GM04503 (cell line): ENCODE results near the gene OR51A4.
"Not testable (repeated sequence)": the region's sequence is repeated elsewhere in the genome, so short reads cannot be mapped to it uniquely, and the experiment has no call there.

Experiments used
- DNase-seq: peaks from one replicate; pipeline ENCODE4 v3.0.0-alpha.2; 2012; ENCODE audit warnings: low read depth

Gene OR51A4, protein sequence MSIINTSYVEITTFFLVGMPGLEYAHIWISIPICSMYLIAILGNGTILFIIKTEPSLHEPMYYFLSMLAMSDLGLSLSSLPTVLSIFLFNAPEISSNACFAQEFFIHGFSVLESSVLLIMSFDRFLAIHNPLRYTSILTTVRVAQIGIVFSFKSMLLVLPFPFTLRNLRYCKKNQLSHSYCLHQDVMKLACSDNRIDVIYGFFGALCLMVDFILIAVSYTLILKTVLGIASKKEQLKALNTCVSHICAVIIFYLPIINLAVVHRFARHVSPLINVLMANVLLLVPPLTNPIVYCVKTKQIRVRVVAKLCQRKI

DNA sequence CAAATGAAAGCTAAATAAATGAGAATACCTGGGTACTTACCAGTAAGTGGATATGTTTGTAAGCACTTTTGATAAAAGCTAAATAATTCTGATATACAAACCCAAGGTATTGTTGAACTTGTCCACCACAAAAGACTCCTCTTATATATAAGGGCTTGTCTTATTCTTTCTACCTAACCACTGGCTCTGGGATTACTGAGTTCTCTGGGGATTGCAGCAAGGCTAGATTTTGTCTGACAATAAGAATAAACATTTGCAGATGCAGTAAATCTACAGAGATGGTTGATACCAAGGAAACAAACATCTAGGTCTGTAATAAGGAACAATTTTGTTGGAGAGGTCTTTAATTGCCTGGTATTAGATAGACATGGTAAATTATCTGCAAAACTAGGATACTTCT, at the start of gene OR51A4:
Gene OR51A4, minus strand, starts transcription at position 101 of the 400 bp plus-strand sequence. CDS start 505 bp downstream, outside the sequence.
- no peak for DNase-seq

DNA sequence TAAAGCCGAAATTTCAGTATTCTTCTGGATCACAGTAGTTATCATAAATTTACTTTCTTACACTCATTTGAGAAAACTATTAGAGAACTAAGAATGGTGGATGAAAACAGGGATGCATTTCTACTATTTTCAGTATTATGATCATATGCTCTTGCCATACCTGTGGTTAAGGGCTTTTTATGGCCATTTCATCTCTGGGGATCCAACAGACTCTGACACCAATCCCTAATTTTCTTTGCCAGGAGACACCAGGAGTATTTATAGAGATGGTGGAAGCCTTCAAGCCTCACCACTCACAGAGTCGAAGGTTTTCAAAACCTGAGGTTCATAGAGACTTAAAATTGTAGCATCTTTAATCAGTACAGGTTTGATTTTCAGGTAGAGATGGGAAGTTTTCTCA, 47.1 kb upstream of the OR51A4 start, which contains the start of gene OR51L1:
Gene OR51L1, plus strand, starts transcription at position 301 of the 400 bp plus-strand sequence. CDS start 4,132 bp downstream, outside the sequence.
- no peak for DNase-seq

DNA sequence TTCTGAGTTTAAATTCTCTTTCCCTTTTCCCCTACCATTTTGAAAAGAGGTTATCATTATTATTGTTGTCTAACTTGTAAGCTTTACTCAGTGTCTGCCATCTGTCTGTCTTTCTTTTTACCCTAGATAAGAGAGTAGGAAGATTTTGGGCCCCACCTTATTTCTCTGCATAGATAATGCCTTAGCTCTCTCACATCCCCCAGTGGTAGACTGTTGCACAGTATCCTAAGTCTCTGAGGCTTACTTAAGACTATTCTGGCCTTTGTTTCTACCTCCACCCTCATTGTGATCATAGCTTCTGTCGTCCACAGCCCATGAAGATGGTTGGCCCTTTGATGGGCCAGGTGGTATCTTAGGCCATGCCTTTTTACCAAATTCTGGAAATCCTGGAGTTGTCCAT, 43.7 kb upstream of the OR51A4 start:
- no peak for DNase-seq

DNA sequence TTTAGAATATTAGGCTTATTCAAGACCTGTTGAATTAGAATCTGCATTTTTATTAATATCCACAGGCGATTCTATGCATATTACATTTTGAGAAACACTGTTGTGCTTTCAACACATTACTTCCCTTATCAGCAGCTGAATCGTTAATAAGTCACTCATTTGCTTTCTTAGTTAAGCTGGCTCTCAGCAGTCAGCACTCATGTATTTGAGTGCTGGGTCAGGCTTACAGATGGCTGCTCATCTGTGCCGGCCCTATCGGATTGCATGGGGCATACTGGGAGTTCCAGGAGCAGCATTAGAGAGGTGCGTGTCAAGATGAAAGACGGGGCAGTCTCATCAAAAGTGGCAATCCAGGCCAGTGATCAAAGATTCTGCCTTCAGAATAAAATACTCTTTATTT, 36.4 kb upstream of the OR51A4 start:
- DNase-seq, result no peak

DNA sequence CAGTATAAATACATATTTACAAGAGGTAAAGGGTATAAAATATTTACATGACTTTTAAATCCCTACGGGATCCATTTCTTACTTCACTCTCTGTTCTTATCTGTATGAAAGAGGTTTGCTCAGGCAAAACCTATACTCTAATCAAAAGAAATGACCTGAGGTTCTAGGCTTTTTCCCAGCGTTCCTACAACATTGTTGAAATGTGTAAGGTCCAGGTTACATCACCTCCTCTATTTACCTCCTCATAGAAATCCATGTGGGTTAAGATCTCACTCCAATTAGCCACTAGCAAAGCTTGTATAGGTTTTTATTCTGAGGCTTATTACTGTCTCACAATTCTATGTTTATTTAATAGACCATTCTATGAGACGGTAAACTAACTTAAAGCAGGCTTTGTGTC, 35.3 kb upstream of the OR51A4 start:
- DNase-seq, result no peak

DNA sequence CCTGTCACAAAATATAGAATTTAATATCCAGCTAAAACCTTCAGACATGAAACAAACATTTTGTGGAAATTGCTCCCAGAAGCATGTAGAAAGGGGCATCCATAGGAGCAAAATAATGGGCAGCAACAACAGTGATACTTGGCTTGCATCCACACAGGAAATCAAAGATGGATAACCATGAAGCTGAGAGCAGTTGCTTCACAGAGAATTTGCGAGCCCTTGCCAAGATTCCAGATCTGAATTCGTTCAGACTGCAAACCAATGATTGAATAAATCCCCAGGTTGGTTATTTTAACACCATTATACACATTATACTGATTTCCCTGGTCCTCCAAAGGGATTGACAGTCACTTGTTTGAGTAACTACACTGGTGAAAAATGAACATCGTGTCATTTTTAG, 31.6 kb upstream of the OR51A4 start:
- DNase-seq, result no peak

DNA sequence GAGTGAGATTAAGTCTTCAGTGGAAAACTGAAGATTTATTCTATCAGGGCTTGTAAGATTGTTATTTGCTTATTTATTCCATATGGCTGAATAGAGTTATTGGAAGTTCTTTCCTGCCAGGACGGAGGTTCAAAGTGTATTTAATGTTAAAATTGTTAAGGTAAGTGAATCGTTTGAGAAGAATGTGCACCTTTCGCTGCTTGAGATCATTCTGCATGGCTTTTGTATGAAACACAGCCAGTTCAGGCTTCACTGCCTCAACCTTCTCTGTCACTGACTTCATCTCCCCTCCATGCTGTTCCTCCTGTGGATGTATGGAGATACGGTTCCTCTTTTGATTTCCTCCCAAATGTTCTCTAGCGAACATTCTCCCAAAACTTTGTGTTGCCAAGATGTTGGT, 28.0 kb upstream of the OR51A4 start:
- no peak for DNase-seq

DNA sequence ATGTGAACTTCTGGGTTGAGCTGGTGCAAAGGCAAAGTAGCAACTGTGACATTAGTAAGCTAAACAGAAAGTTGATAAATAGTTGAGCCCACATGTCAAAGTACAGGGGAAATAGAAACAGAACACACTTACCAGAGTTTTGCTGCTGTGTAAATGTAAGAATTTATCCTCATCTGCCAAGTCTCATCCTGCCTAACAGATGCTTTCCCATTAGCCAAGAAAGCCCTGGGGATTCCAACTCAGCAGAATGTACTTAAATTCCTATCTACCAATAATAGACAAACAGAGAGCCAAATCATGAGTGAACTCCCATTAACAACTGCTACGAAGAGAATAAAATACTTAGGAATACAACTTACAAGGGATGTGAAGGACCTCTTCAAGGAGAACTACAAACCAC, 15.4 kb upstream of the OR51A4 start:
- DNase-seq, result no peak

DNA sequence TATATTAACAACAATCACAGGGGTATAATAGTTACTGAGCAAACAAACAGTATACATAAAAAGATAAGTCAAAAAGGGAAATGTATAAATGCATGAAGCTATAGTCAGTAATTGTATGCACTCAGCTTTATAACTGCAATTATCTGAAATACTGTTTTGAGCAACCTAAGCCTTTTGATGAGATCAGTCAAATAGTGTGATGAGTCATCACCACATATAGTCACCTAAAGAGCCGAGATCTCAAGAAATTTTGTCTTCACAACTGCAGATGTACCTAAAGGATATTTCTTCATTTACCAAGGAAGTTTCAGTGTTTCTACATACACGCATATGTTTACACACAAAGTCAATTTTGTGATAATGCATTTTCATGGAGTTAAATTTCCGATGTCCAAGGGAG, 13.5 kb upstream of the OR51A4 start:
- DNase-seq, result no peak

DNA sequence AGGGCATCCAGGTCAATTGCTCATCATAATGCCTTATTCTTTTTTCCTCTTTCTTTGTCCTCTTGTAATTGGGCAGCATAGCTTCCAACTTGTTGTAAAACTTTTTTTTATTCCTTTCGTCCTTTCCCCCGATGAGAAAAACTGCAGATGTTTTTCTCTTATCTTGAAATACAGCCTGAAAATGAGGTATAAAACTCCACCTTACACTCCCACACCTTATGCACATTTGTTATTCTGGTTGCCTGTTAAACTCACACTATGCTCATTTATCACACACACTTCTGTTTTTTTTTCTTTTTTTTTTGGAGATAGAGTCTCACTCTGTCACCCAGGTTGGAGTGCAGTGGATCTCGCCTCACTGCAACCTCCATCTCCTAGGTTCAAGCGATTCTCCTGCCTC, 10.0 kb upstream of the OR51A4 start:
- DNase-seq, result no peak

DNA sequence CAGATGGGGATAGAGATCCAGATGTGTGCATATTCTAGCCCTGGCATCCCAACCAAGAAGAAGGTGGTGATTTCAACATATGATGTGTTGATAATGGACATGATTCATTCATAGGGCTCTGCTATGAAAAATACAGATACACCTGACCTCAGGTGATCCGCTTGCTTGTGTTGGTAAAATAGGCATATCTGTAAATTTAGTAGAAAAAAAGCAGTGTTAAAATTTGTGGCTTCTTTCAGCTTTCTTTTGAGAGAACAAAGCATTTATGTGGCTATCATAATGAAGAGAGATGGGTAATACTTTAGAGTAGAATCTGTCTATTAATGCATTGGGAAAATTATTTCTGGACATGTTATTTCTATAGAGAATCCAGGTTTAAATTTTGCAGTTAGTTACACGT, 8.2 kb upstream of the OR51A4 start, which contains the start of gene OR51A2:
Gene OR51A2, minus strand, starts transcription at position 101 of the 400 bp plus-strand sequence. Its CDS starts 0 bp downstream, at position 101.
- not testable (repeated sequence) for DNase-seq

DNA sequence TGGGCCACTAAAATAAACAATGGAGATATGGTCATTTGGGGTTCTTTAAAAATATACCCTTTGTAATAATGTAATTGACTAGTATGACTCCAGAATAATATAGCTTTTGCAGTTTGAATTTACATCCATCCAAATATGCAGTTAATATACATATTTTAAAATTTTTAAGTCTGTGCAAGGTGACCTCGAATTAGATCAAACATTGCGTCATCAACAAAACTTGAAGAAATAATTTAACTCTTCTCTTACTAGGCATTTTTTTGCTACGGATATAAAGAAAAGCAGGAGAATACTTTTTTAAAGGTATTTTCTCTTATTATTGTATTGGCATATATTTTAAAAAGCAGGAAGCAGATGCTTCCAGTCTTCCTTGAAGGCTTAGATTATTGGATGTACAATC, 10.7 kb downstream of the OR51A4 start:
- no peak for DNase-seq

DNA sequence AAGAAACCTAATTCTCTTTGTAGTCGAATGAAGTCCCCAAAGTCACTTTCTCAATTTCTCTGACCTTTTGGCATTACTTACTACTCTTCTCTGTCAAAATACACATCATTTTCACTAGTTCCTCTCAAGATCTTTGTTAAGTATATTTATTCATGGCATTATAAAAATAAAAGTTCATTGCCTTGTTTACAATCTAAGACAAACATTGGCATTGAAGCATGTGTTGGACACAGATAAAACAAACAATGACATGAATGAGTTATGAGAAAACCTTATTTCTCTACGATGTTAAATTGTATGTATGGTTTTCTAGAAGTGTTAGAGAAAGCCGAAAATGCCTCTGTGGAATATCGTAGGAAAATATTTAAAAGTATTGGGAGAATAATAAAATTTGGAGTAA, 14.7 kb downstream of the OR51A4 start:
- no peak for DNase-seq

DNA sequence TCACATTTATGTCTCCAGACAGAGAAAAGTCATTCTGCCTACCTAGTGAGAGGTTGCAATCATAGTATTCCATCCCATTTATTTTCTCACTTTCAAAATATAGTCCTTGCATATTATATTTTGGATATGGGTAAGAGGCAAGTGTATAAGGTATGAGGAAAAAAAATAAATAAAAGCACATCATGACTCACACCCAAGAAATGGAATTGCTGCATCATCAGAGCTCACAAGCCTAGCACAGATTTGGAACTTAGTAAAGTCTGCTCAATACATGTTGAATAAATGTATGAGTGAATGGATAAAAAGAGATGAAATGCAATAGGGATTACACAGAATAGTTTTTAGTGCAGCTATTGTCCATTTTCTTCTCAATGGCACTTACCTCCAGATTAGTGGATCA, 20.8 kb downstream of the OR51A4 start:
- no peak for DNase-seq

DNA sequence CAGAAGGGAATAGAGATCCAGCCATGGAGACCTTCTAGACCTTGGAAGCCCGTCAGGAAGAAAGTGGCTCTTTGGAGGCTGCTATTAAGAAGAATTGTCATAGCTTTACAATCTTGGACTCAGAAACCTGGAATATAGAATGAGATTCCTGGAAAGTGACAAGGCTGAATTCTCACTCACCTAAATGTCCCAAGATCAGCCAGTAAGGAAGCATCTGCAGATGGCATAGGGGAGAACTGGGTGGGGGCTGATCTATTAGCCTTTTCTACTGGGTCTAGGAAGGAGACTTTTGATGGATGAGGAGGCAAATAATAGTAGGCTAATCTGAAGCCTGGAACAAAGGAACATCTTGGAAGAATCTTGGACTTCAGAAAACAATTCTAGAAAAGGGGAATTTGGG, 23.2 kb downstream of the OR51A4 start, which contains the start of gene OR51G1:
Gene OR51G1, minus strand, starts transcription at position 101 of the 400 bp plus-strand sequence. Its CDS starts 0 bp downstream, at position 101.
- DNase-seq, result no peak

DNA sequence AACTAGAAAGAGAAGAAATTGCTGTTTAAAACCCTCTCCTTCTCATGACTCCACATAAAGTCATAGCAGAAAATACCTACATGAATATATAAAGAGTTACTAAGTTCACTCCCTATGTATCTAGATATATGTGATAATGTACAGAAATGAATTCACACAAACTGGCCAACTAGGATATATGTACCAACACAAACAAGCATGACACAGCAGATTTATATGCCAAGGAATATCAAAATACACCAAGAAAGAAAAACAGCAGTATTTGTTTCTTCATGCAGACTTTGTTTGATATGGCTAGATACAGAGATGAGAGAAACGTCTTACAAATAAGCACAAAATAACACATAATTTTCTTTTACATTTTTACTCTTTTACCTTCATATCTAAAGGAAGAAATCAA, 25.1 kb downstream of the OR51A4 start:
- no peak for DNase-seq

DNA sequence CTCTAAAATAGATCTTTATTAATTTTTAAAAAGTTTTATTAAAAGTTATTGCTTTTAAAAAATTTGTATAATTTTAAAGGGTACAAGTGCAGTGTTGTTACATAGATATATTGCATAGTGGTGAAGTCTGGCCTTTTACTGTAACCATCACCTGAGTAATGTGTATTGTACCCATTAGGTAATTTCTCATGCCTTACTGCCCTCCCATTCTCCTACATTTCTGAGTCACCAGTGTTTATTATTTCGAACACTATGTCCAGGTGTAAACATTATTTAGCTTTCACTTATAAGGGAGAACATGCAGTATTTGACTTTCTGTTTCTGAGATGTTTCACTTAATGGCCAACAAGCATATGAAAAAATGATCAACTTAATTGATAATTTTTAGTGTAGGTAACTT, 25.6 kb downstream of the OR51A4 start:
- DNase-seq, result no peak

DNA sequence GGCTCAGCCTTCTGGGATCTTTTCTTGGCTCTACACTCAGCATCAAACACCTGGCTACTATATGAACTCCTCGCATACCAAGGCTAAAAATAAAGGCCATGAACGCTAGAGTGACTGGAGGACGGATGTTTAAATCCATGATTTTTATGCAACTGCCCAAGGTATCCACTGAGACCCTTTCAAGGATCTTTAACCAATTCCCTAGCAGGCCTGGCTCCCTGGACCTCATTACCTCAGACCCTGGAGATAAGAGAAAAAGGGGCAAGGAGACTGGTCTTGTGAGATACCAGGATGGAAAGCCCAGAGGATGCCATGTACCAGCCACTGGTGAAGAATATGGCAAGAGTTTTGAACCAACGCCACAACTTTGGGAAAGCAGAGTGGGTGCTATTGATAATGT, 28.2 kb downstream of the OR51A4 start, which contains the start of gene OR51G2:
Gene OR51G2, minus strand, starts transcription at position 101 of the 400 bp plus-strand sequence. CDS start 3,687 bp downstream, outside the sequence.
- no peak for DNase-seq

DNA sequence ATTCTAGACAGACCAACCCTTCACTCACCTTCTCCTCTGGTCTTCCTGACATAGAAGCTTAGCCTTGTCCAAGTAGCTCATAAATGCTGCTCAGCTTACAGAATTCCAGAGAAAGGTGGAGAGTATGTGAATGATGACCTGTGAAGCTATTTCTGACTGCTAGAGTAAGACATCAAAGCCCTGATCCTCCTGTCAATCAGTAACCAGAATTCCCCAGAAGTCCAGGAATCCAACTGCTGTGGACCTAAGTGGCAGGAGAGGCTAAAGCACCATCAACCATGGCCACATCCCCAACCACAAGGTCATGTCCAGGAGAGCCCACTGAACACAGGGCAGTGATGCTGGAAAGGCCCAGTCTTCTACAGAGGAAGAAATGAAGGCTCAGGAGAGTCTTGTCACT, 30.8 kb downstream of the OR51A4 start:
- no peak for DNase-seq

DNA sequence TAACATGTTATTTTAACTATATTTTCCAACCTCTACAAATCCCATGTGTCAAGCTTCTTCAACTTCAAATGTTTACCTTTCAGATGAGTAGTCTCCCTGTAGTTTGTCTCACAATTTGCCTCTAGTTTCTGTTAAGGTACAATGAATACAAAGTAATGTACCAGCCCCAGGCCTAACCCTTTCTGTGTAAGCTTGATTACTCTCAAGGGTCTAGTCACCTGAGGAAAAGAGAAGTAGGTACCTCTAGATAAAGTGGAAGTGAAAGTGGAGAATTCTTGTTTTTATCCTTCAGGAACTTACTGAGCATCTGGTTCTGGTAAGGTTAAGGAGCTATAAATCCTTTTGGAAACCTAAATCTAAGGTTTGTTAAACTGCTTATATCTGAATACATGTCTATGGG, 43.9 kb downstream of the OR51A4 start, which contains the start of gene OR51A7:
Gene OR51A7, plus strand, starts transcription at position 300 of the 400 bp plus-strand sequence. CDS start 3,587 bp downstream, outside the sequence.
- no peak for DNase-seq
